Activated gamma-delta T cell treated with anti-CD3 and anti-CD28 coated beads, Interleukin-2, amount 50 U/mL, for 16 hours (primary cell): ENCODE results near the gene SYT1.

ENCODE experiments used
- DNase-seq: peaks from one replicate; pipeline ENCODE4 v3.0.0-alpha.2; 2020; ENCODE audit warnings: low read depth

Gene SYT1

DNA sequence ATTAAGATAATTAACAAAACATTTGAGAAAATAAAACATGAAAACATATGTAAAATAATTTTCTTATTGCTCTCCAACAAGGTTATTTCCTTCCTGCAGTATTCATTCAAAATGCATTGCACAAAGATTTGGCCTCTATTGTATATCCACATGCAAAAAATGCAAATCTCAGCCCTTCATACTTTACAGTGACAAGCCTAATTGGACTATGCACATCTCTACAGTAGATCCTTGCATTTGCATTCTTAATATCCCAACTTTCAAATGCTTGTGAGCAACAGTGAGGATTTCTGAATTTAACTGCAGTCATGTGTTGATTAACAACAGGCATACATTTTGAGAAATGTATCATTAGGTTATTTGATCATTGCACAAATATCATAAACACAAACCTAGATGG lies 492.5 kb downstream of the SYT1 start:
- DNase-seq, result no peak

DNA sequence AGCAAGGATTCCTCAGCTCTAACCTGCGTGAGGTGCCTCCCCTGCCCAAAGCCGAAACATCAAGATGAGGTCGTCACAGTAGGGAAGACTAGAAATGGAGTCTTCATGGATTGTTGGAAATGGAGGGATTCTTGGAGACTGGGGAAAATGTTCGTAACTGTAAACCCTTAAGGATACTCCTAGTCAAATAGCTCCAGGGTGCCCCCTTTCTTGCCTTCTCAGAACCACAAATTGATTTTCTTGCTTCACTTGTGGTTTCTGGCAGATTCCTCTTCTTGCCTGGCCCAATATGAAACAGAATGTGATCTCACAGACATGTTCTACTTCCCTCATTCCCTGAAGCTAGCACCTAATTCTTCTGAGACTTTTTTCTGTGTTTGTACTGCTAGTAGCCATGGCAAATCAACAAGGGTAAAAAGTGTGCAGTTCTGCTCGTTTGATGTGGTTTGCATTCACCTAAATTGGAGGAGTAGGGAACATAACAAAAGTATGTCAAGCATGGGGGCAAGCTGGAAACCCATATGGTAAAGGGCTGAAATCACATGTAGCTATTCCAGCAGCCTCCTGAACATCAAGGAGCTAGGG lies 494.2 kb downstream of the SYT1 start:
- no peak for DNase-seq

DNA sequence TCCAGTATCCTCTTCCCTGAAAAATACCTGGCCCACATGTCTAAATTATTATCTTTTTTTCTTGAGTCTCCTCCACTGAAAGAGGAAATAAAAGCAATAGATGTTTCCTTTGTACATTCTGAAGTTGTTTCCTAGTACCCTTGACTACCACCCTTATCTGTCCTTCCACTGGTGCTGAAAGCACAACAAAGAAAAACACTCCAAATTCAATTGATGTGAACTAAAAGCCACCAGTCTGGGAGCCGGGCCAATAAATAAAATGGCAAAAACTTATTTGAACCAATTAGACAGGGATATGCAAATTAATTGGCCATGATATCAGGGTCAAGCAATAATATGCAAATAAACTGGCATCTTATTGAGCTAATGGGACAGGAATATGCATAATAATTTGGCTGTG lies 495.7 kb downstream of the SYT1 start:
- DNase-seq, result no peak

DNA sequence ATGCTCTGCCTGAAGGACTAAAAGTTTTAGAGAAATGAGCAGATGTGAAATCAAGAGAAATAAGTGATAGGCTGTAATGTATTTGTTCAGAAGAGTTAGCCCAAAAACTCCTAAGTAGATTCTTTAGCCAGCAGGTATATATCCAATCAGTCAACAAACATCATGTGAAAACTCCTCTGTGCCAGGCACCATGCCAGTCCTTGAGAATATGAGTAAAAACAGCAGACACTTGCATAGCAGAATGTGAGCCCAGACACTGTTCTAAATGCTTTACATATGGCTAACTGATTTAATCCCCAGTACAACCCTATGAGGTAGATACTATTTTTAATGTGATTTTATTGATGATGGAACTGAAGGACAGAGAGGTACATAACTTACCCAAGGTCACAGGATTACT lies 496.4 kb downstream of the SYT1 start:
- no peak for DNase-seq

DNA sequence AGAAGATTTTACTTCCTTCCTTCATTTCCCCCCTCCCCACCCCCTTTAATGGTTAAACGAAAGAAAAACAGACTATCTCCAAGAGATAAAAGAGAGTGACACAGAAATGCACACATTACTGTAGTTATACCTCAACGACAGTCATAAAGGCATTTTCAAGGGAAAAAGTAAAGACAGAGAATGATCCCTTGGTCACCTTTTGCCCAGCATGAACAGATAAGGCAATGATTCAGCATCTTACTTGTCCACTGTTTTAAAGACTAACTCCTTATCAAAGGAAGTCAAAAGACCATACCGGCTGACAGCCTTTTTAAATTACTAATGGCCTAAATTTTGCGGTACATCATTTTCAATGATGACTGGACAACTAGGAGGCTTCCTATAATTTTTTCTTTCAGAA lies 499.6 kb downstream of the SYT1 start:
- DNase-seq, result no peak

DNA sequence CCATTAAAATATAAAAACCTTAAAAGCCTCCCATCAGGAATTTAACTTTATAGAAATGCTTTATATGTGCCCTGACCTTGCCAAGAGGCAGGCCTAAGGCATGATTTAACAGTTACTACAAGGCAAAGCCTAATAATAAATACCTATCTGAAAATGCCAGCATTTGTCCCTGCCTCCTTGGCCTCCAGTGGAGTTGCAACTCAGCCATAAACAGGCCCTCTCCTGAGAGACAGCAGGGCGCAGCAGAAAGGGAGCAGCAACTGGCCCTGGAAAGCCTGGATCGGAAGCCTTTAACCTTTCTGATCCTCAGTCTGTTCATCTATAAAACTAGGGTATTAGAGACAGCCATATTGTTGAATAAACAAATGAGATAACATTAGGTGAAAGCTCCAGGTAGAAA lies 501.8 kb downstream of the SYT1 start:
- DNase-seq, result no peak

DNA sequence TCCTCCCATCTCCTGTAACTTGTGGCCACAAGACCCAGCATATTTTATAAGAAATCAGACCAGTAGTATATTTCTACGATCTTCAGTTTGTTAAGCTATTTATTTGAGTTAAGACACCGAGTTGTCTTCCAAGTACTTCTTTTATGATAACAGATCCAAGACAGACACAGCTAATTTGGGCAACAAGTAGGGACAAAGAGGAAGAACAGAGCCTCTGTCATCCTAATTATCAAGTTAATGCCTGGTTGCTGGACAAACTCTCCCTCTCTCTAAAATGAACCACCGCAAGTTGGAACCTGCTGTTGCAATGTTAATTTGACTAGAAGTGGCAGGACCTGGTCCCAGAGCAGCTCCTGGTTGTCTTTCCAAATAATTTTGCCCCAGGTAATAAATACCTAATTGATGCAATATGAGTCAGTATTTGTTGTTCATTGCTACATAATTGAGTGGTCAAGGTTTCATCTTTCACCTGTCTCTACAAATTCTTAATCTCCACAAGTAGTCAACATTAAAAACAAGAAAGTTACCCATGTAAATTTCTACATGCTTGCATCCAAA lies 502.5 kb downstream of the SYT1 start:
- no peak for DNase-seq

DNA sequence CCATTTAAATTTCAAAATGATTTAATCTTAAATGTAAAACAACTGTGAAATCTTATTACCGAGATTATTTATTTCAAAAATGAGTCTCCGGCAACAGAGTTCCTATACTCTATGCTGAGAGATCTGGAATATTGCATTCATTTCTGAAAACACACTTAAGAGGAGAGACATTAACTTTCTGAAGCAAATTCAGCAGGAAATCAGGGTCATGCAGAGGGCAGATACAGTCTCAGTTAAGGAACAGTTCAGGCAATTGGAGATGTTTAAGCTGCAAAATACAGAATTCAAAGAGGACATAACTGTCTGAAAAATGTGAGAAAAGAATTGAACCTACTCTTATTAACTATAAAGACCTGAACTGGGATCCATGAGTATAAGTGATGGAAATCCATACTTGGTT lies 505.4 kb downstream of the SYT1 start:
- DNase-seq, result no peak

DNA sequence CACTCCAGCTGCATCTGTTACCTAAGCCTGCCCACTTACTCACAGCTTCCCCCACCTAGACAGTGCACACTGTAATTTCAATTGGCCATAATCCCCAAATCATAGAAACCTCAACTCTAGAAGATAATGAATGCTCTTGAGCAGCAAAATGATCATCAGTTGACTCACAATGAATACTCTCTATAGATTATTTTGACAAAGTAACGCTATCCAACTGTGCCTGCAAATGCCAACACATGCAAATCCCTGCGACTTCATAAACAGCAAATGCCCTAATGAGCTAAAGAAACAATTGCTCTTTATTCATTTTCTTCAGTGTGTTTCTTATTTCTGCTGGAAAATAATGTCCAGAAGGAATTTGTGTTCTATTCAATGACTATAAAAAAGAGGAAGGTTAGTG lies 506.7 kb downstream of the SYT1 start:
- DNase-seq, result no peak

DNA sequence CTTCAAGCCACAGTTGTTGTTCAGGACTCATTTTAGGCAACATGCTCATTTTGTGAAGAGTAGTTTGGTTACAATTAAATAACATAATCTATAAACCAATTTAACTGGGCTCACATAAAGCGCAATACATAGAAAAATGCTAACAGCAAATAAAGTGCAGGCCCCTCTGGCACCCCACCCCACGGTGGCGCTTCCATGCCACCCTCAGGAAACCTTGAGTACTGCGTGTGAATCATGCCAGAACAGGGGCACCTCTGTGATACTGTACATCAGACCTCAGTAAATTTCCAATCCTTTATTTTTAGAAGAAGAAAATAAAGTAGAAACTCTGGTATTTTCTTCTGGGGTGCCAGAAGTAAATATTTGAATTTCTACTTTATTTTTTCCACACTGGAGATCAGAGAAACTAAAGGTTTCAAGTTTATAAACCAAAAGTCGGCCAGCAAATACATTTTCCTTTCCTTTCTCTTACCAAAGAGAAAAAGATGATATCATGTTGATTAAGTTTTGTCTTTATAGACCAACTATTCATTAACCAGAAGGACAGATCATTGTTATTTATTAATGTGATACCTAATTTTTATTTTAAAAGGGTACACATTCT lies 509.4 kb downstream of the SYT1 start:
- DNase-seq, result no peak

DNA sequence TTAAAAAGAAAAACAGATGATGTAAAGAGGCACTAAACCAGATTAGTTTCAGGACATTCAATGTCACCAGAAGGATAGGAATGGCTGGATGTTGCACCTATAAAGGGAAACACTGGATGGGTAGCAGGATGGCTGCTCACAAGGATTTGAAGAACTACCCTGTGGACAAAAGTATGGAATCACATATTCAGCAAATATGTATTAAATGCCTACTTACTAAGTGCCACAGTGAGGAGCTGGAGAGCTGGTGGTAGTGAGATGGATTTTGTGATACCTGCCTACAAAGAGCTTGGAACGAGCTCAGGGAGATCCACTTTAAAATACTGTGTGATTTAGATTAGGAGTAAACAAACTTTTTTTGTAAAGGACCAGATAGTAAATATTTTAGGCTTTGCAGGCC lies 510.0 kb downstream of the SYT1 start:
- DNase-seq, result no peak

DNA sequence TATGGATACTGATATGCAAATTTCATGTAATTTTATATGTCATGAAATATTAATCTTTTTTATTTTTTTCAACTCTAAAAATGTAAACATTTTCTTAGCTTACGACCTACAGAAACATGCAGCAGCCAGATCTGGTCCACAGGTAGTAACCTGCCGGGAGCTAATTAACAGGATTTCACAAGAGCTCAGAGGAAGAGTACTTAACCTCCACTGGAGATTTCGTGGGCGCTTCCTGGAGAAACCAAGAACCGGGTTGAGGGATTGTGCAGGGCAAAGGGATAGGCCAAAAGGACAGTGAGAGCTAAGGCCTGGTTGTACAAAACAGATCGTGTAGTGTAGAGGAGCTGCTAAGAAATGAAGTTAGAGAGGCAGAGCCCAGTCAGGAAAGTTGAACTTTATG lies 510.5 kb downstream of the SYT1 start:
- no peak for DNase-seq

DNA sequence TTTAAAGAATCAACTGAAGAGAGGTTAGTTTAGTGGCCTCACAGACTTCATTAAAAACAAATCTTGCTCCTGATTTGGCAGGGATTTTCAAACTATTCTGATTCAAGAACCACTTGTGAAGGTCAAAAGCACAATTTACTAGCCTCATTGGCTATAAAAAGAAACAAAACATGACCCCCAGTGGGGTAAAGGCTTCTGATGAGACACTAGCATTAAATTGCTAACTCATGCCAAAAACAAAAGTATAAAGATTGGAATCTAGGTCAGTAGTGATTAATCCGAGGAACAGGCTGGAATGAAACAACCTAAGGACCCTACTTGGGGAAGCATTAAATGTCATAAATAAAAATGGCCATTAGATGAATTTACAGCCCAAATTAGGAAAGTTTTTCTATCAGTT lies 513.9 kb downstream of the SYT1 start:
- no peak for DNase-seq

DNA sequence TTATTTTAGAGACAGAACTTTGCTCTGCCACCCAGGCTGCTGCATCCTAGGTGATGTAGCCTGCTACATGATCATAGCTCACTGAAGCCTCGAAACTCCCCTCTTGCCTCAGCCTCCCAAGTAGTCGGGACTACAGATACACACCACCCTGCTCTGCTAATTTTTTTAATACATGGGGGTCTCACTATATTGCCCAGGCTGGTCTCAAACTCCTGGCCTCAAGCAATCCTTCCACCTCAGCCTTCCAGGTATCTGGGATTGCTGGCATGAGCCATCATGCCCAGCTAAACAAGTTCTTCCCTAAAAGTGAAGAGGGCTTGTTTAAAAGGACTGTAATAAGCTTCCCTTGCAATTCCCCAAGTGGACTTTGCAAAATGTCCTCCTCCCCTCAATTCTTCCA lies 515.8 kb downstream of the SYT1 start:
- no peak for DNase-seq

DNA sequence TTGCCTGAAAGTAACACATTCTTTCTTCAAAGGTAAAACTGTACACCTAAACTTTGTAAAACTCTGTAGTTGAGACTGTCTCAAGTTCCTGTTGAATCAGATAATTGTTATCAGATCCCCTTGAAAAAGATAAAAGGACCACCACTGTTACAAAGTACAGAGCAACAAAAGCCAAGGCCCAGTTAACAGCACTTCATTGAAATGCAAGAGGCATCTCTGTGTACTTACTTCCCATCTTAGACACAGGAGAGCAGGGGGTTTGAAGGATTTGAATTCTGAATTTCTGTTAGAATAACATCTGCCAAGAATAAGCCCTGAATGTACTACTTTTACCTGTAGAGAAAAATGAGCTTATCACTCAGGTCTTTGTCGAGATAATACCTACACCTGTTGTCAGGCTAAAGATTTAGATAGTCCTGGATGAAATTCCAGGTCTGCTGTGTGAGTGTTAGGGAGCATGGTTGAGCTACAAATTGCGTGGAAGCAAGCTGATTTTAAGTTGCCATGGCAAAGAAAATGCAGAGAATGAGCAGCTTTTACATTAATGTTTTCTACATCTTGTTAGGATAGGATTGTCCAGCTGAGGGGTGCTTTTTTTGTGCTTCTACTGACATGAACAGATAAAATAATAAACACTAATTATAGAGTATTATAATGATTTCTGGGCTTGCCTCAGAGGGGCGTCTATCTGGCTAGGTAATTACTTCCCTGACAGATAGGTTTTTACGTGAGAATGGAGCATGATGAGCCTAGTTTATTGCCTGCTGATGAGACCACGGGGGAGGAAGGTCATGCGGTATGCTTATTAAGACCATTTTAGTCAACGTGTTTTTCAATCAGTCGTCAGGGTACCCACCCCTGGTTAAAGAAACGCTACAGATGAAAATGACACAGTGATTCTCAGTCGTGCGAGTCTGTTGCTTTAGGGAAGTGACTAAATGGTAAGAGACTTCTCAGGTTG lies 517.0 kb downstream of the SYT1 start:
- DNase-seq, result no peak

DNA sequence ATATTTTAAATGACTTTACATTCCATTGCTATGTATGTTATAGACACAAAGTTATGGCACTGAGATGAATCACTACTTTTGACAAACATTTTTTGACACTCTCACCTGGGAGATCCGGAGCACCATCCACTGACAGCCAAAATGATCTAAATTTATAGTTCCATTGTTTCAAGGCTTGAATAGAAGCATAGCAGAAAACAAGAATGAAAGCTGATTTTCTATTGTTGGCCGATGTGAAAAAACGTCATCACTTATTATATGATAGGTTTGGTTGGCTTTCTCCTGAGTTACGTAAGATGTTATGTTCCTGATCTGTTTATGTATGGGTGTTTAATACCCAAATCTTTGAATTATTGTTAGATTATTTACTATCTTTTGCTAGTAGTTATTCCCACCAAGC lies 520.0 kb downstream of the SYT1 start:
- DNase-seq, result no peak

DNA sequence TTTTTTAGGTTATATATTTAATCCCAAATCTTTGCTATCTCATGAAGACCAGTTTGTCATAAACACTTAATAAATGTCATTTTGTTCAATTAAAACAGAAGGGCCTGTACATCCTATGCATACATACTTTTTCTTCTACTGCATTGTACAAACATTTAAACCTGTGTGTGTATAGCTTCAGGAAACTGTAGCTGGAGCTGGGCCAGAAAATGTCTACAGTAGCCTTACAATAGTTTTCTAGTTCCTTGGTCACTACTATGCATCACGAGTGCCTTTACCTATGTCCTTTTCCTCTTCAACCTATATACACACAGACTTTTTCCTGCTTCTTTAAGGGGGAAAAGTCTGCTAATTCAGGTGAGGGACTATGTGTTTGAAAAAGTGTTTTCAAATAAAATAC lies 523.4 kb downstream of the SYT1 start:
- no peak for DNase-seq

DNA sequence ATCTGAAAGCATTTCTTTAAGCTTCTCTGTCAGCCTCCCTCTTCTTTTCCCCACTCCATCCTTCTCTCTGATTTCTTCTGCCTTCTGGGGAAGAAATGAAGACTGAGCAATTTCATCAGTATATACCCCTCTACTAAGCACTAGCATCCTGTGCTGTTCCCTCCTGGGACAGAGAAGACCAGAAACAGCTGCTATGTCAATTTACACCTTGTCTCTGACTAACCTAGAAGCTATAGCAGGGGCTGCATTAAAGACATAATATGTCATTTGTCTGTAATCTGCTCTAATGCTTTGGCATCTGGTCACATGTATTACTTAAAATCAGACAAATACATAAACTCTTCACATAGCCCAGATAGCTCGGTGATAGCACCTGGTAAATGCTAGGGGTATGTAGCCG lies 529.3 kb downstream of the SYT1 start:
- no peak for DNase-seq

DNA sequence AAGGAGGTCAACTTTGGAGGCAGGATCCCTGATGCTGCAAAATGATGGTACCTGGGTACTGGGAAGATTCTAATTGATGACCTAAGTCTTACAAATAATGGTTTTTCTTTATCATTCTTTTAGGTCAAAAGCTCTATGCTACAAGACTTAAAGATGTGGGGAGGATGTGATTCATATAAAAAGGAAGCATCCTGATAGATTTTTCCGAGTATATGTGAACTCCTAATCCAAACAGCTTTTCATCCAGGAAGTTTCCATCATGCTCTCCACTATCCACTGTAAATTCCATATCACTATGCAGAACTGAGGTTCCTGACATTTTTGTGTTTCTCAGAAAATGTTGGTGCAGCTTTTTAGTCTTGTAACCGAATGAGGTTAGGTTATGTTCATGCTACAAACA lies 533.0 kb downstream of the SYT1 start:
- no peak for DNase-seq

DNA sequence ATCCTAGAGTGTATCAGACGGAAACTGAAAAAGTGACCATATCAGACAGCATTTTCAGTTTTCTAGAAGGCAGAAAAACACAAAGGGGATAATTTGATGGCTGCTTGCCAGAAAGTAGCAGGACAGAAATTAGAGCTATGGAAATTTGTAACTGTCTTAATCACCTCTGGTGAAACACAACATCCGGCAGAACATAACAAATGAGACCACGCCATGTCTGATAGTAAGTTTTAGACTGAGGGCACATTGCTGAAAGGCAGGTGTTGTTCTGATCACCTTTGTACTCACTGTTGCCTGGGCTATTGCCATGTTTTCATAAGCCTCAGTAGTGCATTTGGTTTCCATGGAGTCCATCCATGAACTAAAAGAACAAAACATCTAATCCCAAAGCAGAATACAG lies 535.9 kb downstream of the SYT1 start:
- DNase-seq, result no peak

DNA sequence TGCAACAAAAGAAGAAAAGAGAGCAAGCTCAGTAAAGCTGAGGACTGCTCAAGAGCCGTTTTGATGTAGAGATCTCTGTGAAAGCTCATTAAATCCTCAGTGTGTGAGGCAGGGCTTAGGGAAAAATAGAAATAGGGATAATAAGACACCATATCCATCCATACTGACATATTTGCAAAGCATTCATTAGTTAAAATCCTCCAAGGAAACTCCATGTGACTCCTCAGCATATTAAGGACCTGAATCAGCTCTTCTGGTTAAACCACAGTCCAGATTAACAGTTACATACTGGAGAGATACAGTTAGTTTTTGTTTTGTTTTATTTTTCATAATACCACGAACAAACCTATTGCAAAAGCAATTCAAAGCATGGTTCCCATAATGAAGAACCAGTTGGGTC lies 538.0 kb downstream of the SYT1 start:
- no peak for DNase-seq

DNA sequence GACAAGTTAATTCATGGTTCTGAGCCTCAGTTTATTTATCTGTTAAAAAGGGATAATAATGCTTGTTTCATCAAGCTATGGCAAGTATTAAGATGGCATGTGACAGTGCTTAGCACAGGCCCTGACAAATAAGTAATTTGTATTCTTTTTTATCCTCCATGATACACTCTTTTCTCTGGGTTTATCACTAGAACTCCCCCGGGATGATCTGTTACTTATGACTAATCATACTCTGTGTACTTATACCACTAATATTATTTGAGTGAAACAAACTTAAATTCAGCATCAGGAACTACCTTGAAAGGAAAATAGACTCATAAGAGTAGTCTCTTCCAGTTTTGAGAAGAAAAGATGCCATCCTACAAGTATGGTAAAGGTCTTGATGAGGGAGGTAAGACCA lies 542.4 kb downstream of the SYT1 start:
- DNase-seq, result no peak
